ENCODE measurements around the gene MARCHF5.
"Not testable (repeated sequence)": the region's sequence is repeated elsewhere in the genome, so short reads cannot be mapped to it uniquely, and the experiment has no call there.

The MARCHF5 gene

GRCh38 chr10:92327445-92328433 is 36.8 kb downstream of the MARCHF5 start:
- no peak for TF ChIP-seq CTCF (IDR thresholded peaks at IDR 0.05; ENCODE audit: insufficient read depth, missing control alignments)
- FAIRE-seq (peak; percentile 95), DNase-seq (ENCODE audit: insufficient read length, low spot score) (no peak)

GRCh38 chr10:92328993-92329392 is 38.0 kb downstream of the MARCHF5 start:
- DNase-seq (ENCODE audit: insufficient read length, low spot score) (no peak), FAIRE-seq (no peak)
- TF ChIP-seq CTCF (IDR thresholded peaks at IDR 0.05; ENCODE audit: insufficient read depth, missing control alignments), result no peak

GRCh38 chr10:92329927-92330326 is 39.0 kb downstream of the MARCHF5 start:
- FAIRE-seq; DNase-seq (ENCODE audit: insufficient read length, low spot score): not testable (repeated sequence)

GRCh38 chr10:92342796-92343195 is 51.8 kb downstream of the MARCHF5 start:
- DNase-seq (ENCODE audit: insufficient read length, low spot score) (no peak), FAIRE-seq (no peak)
- no peak for TF ChIP-seq CTCF (IDR thresholded peaks at IDR 0.05; ENCODE audit: insufficient read depth, missing control alignments)

GRCh38 chr10:92345575-92345974 is 54.6 kb downstream of the MARCHF5 start:
- FAIRE-seq; DNase-seq (ENCODE audit: insufficient read length, low spot score): not testable (repeated sequence)

GRCh38 chr10:92347035-92347676 is 56.2 kb downstream of the MARCHF5 start:
- not testable (repeated sequence) for FAIRE-seq; DNase-seq (ENCODE audit: insufficient read length, low spot score)

- FAIRE-seq, result no peak
- TF ChIP-seq CTCF (IDR thresholded peaks at IDR 0.05; ENCODE audit: insufficient read depth, missing control alignments), result no peak
- DNase-seq (ENCODE audit: insufficient read length, low spot score), result no peak
Observed at GRCh38 chr10:92350411-92350810, 59.4 kb downstream of the MARCHF5 start.

GRCh38 chr10:92354587-92354986 is 63.6 kb downstream of the MARCHF5 start:
- TF ChIP-seq CTCF (IDR thresholded peaks at IDR 0.05; ENCODE audit: insufficient read depth, missing control alignments), result no peak
- peak; percentile 11 for FAIRE-seq

More at GRCh38 chr10:92354587-92354986, 63.6 kb downstream of the MARCHF5 start:
- DNase-seq (ENCODE audit: insufficient read length, low spot score), result no peak

Data from D721Med (cell line).